ENCODE measurements around the gene MISP. TPM values are rescaled to one million over a fixed set of nuclear protein-coding genes. Genes with fewer than 3 reads are reported as not detected.
A peak's percentile ranks its signal among the peaks of the same experiment; 100 is the strongest.

The MISP gene
- total and polyA plus RNA-seq, 2 of the 13 experiments (the other 11 are each of a cell fraction or from before 2014, with no cell fraction given), result 0.67 to 1.3 TPM

DNA sequence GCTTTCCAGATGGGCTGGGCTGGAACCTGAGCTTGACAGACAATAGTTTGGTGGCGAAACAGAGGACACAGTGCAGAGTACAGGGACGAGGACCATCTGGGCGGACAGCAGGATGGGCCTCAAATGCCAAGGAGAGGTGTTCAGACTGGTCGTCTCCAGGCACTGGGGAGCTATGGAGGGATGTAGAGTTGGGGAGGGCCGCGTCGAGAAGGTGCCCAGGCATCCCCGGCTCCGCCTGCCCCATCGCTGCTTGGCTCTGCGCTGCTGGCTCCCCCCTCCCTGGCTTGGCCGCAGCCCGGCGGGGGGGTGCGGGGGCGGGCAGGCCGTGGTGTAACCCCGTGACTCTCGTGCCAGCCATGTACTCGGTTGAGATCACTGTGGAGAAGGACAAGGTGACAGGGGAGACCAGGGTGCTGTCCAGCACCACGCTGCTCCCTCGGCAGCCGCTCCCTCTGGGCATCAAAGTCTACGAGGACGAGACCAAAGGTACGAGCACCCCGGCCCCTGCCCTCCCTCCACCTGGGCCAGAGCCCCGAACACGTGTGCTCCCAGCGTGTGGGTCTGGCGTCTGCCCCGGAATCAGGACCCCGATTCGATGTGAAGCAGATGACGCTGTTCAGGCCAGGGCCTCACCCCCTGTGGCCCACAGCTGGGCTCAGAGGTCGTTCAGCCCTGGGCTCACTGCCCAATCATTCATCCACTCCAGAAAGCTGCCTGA lies 10.8 kb upstream of the MISP start (continued):
- TF ChIP-seq, protein P1, sequence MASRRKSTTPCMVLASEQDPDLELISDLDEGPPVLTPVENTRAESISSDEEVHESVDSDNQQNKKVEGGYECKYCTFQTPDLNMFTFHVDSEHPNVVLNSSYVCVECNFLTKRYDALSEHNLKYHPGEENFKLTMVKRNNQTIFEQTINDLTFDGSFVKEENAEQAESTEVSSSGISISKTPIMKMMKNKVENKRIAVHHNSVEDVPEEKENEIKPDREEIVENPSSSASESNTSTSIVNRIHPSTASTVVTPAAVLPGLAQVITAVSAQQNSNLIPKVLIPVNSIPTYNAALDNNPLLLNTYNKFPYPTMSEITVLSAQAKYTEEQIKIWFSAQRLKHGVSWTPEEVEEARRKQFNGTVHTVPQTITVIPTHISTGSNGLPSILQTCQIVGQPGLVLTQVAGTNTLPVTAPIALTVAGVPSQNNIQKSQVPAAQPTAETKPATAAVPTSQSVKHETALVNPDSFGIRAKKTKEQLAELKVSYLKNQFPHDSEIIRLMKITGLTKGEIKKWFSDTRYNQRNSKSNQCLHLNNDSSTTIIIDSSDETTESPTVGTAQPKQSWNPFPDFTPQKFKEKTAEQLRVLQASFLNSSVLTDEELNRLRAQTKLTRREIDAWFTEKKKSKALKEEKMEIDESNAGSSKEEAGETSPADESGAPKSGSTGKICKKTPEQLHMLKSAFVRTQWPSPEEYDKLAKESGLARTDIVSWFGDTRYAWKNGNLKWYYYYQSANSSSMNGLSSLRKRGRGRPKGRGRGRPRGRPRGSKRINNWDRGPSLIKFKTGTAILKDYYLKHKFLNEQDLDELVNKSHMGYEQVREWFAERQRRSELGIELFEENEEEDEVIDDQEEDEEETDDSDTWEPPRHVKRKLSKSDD (CRISPR knock-in tag; IDR thresholded peaks at IDR 0.05; ENCODE audit: low read depth), result peak; percentile 86
- TF ChIP-seq KDM6A (CRISPR knock-in tag; IDR thresholded peaks at IDR 0.05; ENCODE audit: low read depth) (peak; percentile 53), ZNF274 (CRISPR knock-in tag; IDR thresholded peaks at IDR 0.05) (peak; percentile 72; the same call in 1 of the 2 replicates), ZIK1 (CRISPR knock-in tag; IDR thresholded peaks at IDR 0.05; ENCODE audit: borderline replicate concordance, low read depth) (peak; percentile 73), POLR2A (IDR thresholded peaks at IDR 0.05; ENCODE audit: insufficient read depth in 1 of 2, low read depth in 2 of 2, low read length in 2 of 2) (peak; percentile 33 to 56; a peak in 3 of 4 replicates), SSRP1 (CRISPR knock-in tag; IDR thresholded peaks at IDR 0.05) (no peak), MBNL3 (CRISPR knock-in tag; conservative IDR thresholded peaks at IDR 0.05) (no peak), EZH2 (conservative IDR thresholded peaks at IDR 0.05; ENCODE audit: low read depth, low read length) (no peak), HOXD1 (CRISPR knock-in tag; IDR thresholded peaks at IDR 0.05) (peak; percentile 59; the same call in 1 of the 2 replicates), ZNF367 (CRISPR knock-in tag; IDR thresholded peaks at IDR 0.05; ENCODE audit: borderline replicate concordance) (no peak), NR2F2 (IDR thresholded peaks at IDR 0.05; ENCODE audit: borderline replicate concordance, low read depth) (no peak), CEBPG (CRISPR knock-in tag; IDR thresholded peaks at IDR 0.05) (peak; percentile 46; the same call in 1 of the 2 replicates), DNMT3B (CRISPR knock-in tag; conservative IDR thresholded peaks at IDR 0.05) (0 out of 2 replicates have a peak, but pooled peaks have one; percentile 30), FIP1L1 (IDR thresholded peaks at IDR 0.05; ENCODE audit: borderline replicate concordance, insufficient read depth, low read depth, low read length) (no peak)
- TF ChIP-seq, protein P2, sequence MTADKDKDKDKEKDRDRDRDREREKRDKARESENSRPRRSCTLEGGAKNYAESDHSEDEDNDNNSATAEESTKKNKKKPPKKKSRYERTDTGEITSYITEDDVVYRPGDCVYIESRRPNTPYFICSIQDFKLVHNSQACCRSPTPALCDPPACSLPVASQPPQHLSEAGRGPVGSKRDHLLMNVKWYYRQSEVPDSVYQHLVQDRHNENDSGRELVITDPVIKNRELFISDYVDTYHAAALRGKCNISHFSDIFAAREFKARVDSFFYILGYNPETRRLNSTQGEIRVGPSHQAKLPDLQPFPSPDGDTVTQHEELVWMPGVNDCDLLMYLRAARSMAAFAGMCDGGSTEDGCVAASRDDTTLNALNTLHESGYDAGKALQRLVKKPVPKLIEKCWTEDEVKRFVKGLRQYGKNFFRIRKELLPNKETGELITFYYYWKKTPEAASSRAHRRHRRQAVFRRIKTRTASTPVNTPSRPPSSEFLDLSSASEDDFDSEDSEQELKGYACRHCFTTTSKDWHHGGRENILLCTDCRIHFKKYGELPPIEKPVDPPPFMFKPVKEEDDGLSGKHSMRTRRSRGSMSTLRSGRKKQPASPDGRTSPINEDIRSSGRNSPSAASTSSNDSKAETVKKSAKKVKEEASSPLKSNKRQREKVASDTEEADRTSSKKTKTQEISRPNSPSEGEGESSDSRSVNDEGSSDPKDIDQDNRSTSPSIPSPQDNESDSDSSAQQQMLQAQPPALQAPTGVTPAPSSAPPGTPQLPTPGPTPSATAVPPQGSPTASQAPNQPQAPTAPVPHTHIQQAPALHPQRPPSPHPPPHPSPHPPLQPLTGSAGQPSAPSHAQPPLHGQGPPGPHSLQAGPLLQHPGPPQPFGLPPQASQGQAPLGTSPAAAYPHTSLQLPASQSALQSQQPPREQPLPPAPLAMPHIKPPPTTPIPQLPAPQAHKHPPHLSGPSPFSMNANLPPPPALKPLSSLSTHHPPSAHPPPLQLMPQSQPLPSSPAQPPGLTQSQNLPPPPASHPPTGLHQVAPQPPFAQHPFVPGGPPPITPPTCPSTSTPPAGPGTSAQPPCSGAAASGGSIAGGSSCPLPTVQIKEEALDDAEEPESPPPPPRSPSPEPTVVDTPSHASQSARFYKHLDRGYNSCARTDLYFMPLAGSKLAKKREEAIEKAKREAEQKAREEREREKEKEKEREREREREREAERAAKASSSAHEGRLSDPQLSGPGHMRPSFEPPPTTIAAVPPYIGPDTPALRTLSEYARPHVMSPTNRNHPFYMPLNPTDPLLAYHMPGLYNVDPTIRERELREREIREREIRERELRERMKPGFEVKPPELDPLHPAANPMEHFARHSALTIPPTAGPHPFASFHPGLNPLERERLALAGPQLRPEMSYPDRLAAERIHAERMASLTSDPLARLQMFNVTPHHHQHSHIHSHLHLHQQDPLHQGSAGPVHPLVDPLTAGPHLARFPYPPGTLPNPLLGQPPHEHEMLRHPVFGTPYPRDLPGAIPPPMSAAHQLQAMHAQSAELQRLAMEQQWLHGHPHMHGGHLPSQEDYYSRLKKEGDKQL (CRISPR knock-in tag; IDR thresholded peaks at IDR 0.05; ENCODE audit: low read depth), result no peak
- TF ChIP-seq, protein P3, sequence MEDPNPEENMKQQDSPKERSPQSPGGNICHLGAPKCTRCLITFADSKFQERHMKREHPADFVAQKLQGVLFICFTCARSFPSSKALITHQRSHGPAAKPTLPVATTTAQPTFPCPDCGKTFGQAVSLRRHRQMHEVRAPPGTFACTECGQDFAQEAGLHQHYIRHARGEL (CRISPR knock-in tag; IDR thresholded peaks at IDR 0.05), result no peak
- TF ChIP-seq, protein P4, sequence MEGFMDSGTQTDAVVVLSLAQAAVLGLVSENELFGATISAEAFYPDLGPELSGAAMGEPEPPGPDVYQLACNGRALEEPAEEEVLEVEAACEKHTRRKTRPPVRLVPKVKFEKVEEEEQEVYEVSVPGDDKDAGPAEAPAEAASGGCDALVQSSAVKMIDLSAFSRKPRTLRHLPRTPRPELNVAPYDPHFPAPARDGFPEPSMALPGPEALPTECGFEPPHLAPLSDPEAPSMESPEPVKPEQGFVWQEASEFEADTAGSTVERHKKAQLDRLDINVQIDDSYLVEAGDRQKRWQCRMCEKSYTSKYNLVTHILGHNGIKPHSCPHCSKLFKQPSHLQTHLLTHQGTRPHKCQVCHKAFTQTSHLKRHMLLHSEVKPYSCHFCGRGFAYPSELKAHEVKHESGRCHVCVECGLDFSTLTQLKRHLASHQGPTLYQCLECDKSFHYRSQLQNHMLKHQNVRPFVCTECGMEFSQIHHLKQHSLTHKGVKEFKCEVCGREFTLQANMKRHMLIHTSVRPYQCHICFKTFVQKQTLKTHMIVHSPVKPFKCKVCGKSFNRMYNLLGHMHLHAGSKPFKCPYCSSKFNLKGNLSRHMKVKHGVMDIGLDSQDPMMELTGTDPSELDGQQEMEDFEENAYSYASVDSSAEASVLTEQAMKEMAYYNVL (CRISPR knock-in tag; IDR thresholded peaks at IDR 0.05; ENCODE audit: borderline replicate concordance), result peak; percentile 95
- TF ChIP-seq, protein P5, sequence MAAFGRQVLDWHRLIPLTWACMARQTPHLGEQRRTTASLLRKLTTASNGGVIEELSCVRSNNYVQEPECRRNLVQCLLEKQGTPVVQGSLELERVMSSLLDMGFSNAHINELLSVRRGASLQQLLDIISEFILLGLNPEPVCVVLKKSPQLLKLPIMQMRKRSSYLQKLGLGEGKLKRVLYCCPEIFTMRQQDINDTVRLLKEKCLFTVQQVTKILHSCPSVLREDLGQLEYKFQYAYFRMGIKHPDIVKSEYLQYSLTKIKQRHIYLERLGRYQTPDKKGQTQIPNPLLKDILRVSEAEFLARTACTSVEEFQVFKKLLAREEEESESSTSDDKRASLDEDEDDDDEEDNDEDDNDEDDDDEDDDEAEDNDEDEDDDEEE (CRISPR knock-in tag; IDR thresholded peaks at IDR 0.05), result peak; percentile 68; the same call in 1 of the 2 replicates

Measured in HepG2 (cell line).